Liver (tissue), 9 donors: Measurements from ENCODE around the gene HACL1. TPM values are rescaled to one million over a fixed set of nuclear protein-coding genes. Genes with fewer than 3 reads are reported as not detected.

Source experiments
- DNase-seq: peaks from one replicate; pipeline ENCODE4 v3.0.0-alpha.2; 2017; ENCODE audit warnings: low spot score
- H3K27ac ChIP-seq, 2 donors: one replicate each; pipeline ENCODE4 v1.7.0; 2013; ENCODE audit warnings: inconsistent platforms in 2 of 2, low read length in 2 of 2, control low read depth in 1 of 2, low read depth in 1 of 2, mild to moderate bottlenecking in 1 of 2
- H3K27me3 ChIP-seq, 4 donors: one replicate each; pipeline versions ENCODE4 v1.6.1 to v1.7.0; 2013; ENCODE audit warnings: low read length in 3 of 4, inconsistent platforms in 1 of 4, mild to moderate bottlenecking in 1 of 4, moderate library complexity in 1 of 4; ENCODE audit not compliant: control insufficient read depth in 4 of 4, insufficient read depth in 4 of 4
- H3K36me3 ChIP-seq, 4 donors: one replicate each; pipeline versions ENCODE4 v1.6.1 to v1.7.0; 2013; ENCODE audit warnings: low read length in 3 of 4, mild to moderate bottlenecking in 3 of 4, low read depth in 1 of 4, moderate library complexity in 1 of 4; ENCODE audit not compliant: control insufficient read depth in 4 of 4, insufficient read depth in 3 of 4
- H3K4me1 ChIP-seq, 4 donors: one replicate each; pipeline versions ENCODE4 v1.6.1 to v1.7.0; 2013; ENCODE audit warnings: low read length in 3 of 4, mild to moderate bottlenecking in 3 of 4, moderate library complexity in 1 of 4; ENCODE audit not compliant: control insufficient read depth in 4 of 4, insufficient read depth in 4 of 4
- H3K4me3 ChIP-seq, 3 donors: one replicate each; pipeline versions ENCODE4 v1.6.1 to v1.7.0; 2013; ENCODE audit warnings: low read length in 3 of 3, control low read depth in 1 of 3, low read depth in 1 of 3, mild to moderate bottlenecking in 1 of 3
- H3K9ac ChIP-seq, 2 donors: one replicate each; pipeline ENCODE4 v1.7.0; 2013; ENCODE audit warnings: low read length in 2 of 2, mild to moderate bottlenecking in 2 of 2, moderate library complexity in 2 of 2, control low read depth in 1 of 2, low read depth in 1 of 2
- H3K9me3 ChIP-seq, 4 donors: one replicate each; pipeline versions ENCODE4 v1.6.1 to v1.7.0; 2013; ENCODE audit warnings: low read length in 3 of 4; ENCODE audit not compliant: control insufficient read depth in 4 of 4
- ATF3 ChIP-seq: IDR thresholded peaks from 2 replicates; pipeline ENCODE4 v1.6.1; 2016; ENCODE audit warnings: antibody characterized with exemption
- CTCF ChIP-seq: fragments of 150-350 bp; IDR thresholded peaks from 2 replicates; pipeline ENCODE4 v1.5.1; 2017; ENCODE audit warnings: improper control_type of control experiment, low read depth, low read length; ENCODE audit not compliant: missing input control
- EGR1 ChIP-seq, 2 donors: IDR thresholded peaks; 2 replicates each; pipeline ENCODE4 v1.6.1; 2016 to 2018; ENCODE audit warnings: antibody characterized with exemption in 2 of 2, low read depth in 2 of 2
- GABPA ChIP-seq, 2 donors: IDR thresholded peaks in 1 of 2; conservative IDR thresholded peaks in 1 of 2; 2 replicates each; pipeline ENCODE4 v1.6.1; 2016; ENCODE audit warnings: antibody characterized with exemption in 2 of 2, mild to moderate bottlenecking in 1 of 2, moderate library complexity in 1 of 2
- HNF4A ChIP-seq, 2 donors: conservative IDR thresholded peaks; 2 replicates each; pipeline ENCODE4 v1.6.1; 2016; ENCODE audit warnings: antibody characterized with exemption in 2 of 2, mild to moderate bottlenecking in 2 of 2
- HNF4G ChIP-seq: IDR thresholded peaks from 2 replicates; pipeline ENCODE4 v1.6.1; 2016; ENCODE audit warnings: antibody characterized with exemption
- JUND ChIP-seq, 2 donors: IDR thresholded peaks; 2 replicates each; pipeline ENCODE4 v1.6.1; 2016; ENCODE audit warnings: antibody characterized with exemption in 2 of 2
- NR2F2 ChIP-seq: IDR thresholded peaks from 2 replicates; pipeline ENCODE4 v1.6.1; 2016; ENCODE audit warnings: antibody characterized with exemption
- RAD21 ChIP-seq, 2 donors: IDR thresholded peaks; 2 replicates each; pipeline ENCODE4 v1.6.1; 2016; ENCODE audit warnings: antibody characterized with exemption in 2 of 2, mild to moderate bottlenecking in 2 of 2
- RXRA ChIP-seq, 2 donors: IDR thresholded peaks; 2 replicates each; pipeline ENCODE4 v1.6.1; 2017 to 2018; ENCODE audit warnings: antibody characterized with exemption in 2 of 2, mild to moderate bottlenecking in 1 of 2
- SP1 ChIP-seq: IDR thresholded peaks from 2 replicates; pipeline ENCODE4 v1.6.1; 2018; ENCODE audit warnings: antibody characterized with exemption, mild to moderate bottlenecking
- TAF1 ChIP-seq: conservative IDR thresholded peaks from 2 replicates; pipeline ENCODE4 v1.6.1; 2016; ENCODE audit warnings: antibody characterized with exemption, mild to moderate bottlenecking
- ZBTB33 ChIP-seq: IDR thresholded peaks from 2 replicates; pipeline ENCODE4 v1.6.1; 2016; ENCODE audit warnings: antibody characterized with exemption
- WGBS: extraction: QIAGEN DNeasy Blood & Tissue Kit; methylation state at CpG from one replicate; pipeline ENCODE4 v1.1.7; 2013; 5-methylcytosine and 5-hydroxymethylcytosine counted together
- polyA plus RNA-seq, 2 donors: library from polyadenylated mRNA; stranded (reverse) in 1 of 2; unstranded in 1 of 2; fragments of 200-250 nt in 1 of 2; fragments of >200 nt in 1 of 2; fragmentation: Nextera tagmentation in 1 of 2; extraction: Ambion mirVana in 1 of 2; gene quantifications; one replicate each; pipeline versions ENCODE4 v1.2.1 to v1.2.3, GENCODE V29; 2013 to 2015
- total RNA-seq, 2 donors: library from RNA; depleted of rRNA; stranded (reverse); fragments of >200 nt; gene quantifications; one replicate each; pipeline ENCODE4 v1.2.3, GENCODE V29; 2014
- TF ChIP-seq, protein P1 (sequence below): IDR thresholded peaks from 2 replicates; pipeline ENCODE4 v1.6.1; 2016; ENCODE audit warnings: antibody characterized with exemption, mild to moderate bottlenecking
- TF ChIP-seq, protein P2 (sequence below): IDR thresholded peaks from 2 replicates; pipeline ENCODE4 v1.6.1; 2016; ENCODE audit warnings: antibody characterized with exemption
- donor health status: healthy.
- donor health status: healthy.
- donor health status: healthy.
- donor health status: healthy.
- donor health status: healthy.

Gene HACL1
- total and polyA plus RNA-seq, 4 donors = 13.4 to 46.9 (median 32.2) TPM

DNA sequence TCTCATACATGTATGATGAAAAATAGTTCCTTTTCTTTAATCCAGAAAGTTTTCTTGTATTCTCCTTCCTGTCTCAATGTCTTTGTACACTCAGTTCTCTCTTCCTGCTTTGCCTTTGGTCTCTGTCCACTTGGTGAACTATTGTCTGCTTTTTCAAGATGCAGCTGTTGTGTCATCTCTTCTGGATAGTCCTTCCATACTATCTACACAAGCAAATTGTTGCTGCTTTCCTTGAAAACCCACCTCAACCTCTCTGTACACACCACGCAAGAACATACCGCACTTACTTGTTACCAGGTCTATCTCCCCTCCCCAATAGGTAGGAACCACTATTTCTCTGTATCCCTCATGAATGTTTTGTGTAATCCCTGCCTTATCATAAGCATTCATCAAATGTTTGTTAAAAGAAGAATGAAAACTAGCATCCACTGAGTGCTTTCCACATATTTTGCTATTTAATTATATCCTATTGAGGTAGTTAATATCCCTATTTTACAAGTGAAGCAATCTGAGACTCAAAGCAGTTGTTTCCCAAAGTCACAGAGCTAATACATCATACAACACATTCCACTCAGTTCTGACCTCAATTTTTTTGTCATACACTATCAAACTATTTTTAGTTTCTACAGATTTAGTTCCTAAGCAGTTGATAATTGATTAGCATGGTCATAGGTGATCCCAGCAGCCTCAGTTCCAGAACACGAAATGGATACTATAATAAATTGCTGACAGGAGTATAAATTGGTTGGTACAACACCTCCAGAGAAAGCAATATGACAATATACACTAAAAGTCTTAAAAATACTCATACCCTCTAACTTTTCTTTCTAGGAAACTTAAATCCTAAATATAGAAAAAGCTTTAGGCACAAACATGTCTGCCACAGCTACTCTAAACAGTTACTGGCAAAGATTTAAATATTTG, 19.6 kb downstream of the HACL1 start:
- H3K9me3 ChIP-seq = no peaks in the 10 kb centered on the region
- WGBS = 96% methylated on average over 3 of the region's 3 CpGs
- peaks cover 6 to 25% (median 24%) of the 10 kb centered on the region in 4 donors for H3K36me3 ChIP-seq
- H3K4me3 ChIP-seq = no peak overlapping the region
- TF ChIP-seq CTCF (no peak), NR2F2 (no peak), GABPA (IDR thresholded peaks at IDR 0.05 in 1 of 2, conservative IDR thresholded peaks at IDR 0.05 in 1 of 2) (no peak), JUND (IDR thresholded peaks at IDR 0.05) (no peak), RAD21 (IDR thresholded peaks at IDR 0.05) (no peak), RXRA (IDR thresholded peaks at IDR 0.05) (no peak), TAF1 (no peak), ATF3 (no peak), HNF4G (no peak), HNF4A (conservative IDR thresholded peaks at IDR 0.05) (no peak)
- TF ChIP-seq, protein P1, sequence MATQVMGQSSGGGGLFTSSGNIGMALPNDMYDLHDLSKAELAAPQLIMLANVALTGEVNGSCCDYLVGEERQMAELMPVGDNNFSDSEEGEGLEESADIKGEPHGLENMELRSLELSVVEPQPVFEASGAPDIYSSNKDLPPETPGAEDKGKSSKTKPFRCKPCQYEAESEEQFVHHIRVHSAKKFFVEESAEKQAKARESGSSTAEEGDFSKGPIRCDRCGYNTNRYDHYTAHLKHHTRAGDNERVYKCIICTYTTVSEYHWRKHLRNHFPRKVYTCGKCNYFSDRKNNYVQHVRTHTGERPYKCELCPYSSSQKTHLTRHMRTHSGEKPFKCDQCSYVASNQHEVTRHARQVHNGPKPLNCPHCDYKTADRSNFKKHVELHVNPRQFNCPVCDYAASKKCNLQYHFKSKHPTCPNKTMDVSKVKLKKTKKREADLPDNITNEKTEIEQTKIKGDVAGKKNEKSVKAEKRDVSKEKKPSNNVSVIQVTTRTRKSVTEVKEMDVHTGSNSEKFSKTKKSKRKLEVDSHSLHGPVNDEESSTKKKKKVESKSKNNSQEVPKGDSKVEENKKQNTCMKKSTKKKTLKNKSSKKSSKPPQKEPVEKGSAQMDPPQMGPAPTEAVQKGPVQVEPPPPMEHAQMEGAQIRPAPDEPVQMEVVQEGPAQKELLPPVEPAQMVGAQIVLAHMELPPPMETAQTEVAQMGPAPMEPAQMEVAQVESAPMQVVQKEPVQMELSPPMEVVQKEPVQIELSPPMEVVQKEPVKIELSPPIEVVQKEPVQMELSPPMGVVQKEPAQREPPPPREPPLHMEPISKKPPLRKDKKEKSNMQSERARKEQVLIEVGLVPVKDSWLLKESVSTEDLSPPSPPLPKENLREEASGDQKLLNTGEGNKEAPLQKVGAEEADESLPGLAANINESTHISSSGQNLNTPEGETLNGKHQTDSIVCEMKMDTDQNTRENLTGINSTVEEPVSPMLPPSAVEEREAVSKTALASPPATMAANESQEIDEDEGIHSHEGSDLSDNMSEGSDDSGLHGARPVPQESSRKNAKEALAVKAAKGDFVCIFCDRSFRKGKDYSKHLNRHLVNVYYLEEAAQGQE = no peak
- TF ChIP-seq, protein P2, sequence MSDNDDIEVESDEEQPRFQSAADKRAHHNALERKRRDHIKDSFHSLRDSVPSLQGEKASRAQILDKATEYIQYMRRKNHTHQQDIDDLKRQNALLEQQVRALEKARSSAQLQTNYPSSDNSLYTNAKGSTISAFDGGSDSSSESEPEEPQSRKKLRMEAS = no peak
- no peaks in the 10 kb centered on the region for H3K27me3 ChIP-seq
- no peak overlapping the region for H3K9ac ChIP-seq
- no peak overlapping the region for H3K27ac ChIP-seq
- no peak for DNase-seq
- peaks cover 0 to 7% (median 2%) of the 10 kb centered on the region in 4 donors for H3K4me1 ChIP-seq

DNA sequence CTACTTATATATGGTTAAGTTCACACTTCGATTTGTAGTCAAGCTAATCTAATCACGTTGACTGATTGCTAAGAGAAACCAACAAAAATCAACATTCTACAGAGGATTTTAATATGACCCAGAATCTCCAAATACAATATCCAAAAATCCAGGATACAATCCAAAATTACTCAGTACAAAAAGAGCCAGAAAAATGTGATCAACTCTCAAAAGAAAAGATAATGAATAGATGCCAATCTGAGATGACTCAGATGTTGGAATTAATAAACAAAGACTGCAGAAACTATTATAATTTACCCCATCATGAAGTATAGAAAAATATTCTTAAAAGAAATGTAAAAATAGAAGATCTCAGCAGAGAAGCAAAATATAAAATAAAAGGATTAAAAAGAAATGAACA, 22.3 kb downstream of the HACL1 start:
- Histone ChIP-seq H3K9me3 (no peaks in the 10 kb centered on the region), H3K36me3 (peaks cover 6 to 27% (median 25%) of the 10 kb centered on the region in 4 donors), H3K27me3 (no peaks in the 10 kb centered on the region), H3K4me1 (no peaks in the 10 kb centered on the region), H3K27ac (no peak overlapping the region), H3K4me3 (no peak overlapping the region), H3K9ac (no peak overlapping the region)
- DNase-seq = no peak
- WGBS = 87% methylated on average over 2 of the region's 2 CpGs
- TF ChIP-seq GABPA (IDR thresholded peaks at IDR 0.05 in 1 of 2, conservative IDR thresholded peaks at IDR 0.05 in 1 of 2) (no peak), CTCF (no peak), ZBTB33 (no peak), SP1 (no peak), EGR1 (IDR thresholded peaks at IDR 0.05; ENCODE audit: low read depth in 2 of 2) (no peak), NR2F2 (no peak), JUND (IDR thresholded peaks at IDR 0.05) (no peak), RXRA (IDR thresholded peaks at IDR 0.05) (no peak)
- TF ChIP-seq, protein P1 = no peak
- TF ChIP-seq, protein P2 = no peak
